ENCODE data around the gene AURKB.

AURKB gene

DNA sequence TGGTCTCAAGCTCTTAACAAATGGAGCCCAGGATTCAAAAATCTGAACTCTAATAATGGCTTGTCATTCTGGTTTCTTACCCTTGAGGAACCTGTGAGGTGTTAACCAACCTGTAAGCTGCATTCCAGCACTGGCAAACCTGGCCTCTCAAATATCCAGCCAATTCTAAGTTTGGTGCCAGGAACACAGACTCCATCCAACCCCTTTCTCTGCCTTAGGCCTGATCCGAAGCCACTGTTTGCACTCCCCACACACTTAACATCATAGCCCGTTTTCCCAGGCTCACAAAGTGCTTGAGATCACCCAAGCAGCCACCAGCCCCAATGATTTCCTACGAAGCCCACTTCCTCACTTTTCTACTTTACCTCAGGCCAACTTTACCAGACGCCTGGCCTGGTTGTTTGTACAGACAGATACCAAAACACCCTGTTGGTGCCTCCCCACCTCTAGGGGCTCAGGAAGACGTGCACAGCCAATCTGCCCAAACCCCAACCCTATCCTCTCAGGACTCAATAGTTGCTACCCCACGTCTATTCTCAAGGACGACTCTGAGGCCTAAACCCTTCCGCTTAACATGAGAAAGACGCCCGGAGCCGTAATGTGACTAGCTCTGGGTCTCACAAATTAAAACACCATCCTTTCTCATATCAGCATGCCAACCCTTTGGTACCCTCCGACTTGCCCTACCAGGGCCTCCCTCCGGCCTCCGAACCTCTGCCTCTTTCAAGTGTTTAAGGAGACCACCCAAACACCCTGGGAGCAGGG is 55.0 kb downstream of the AURKB start:
- Histone ChIP-seq H3K4me3 (ENCODE audit: low read depth, low read length) (peak overlapping the region; percentile 95), H3K4me1 (ENCODE audit: control insufficient read depth, insufficient read depth, low read length) (peaks cover 16% of the 10 kb centered on the region), H3K9me3 (ENCODE audit: control insufficient read depth, insufficient read depth, low read length) (no peaks in the 10 kb centered on the region), H3K27me3 (ENCODE audit: control insufficient read depth, insufficient read depth, low read length) (peaks cover 2% of the 10 kb centered on the region), H3K9ac (ENCODE audit: low read depth, low read length) (peak overlapping the region; percentile 47), H3K36me3 (ENCODE audit: control insufficient read depth, insufficient read depth, low read length) (peaks cover 3% of the 10 kb centered on the region)

All from iPS-15b (cell line).